Measurements from ENCODE around the gene SLC47A2. TPM values are rescaled to one million over a fixed set of nuclear protein-coding genes. Genes with fewer than 3 reads are reported as not detected.

Gene SLC47A2
- total and polyA plus RNA-seq, 9 of the 15 experiments (the other 6 are each of a cell fraction or from before 2014, with no cell fraction given): not detected

GRCh38 chr17:19703106-19703827 lies 13.1 kb downstream of the SLC47A2 start:
- H4K20me1 ChIP-seq (replicated peaks; ENCODE audit: control insufficient read depth, insufficient read depth, low read length): no peaks in the 10 kb centered on the region; the same call in 1 of the 2 replicates
- no peak for FAIRE-seq
- H3K4me1 ChIP-seq (replicated peaks in 1 of 2; ENCODE audit: control insufficient read depth in 2 of 2, insufficient read depth in 2 of 2, low read length in 2 of 2): 0 out of 5 replicates have a peak, but pooled peaks cover 0 to 3% of the 10 kb centered on the region in 2 experiments
- no peak overlapping the region for H2AFZ ChIP-seq (ENCODE audit: low read depth, low read length)
- intact Hi-C loops (cut with micrococcal nuclease) (no loop called here), in situ Hi-C loops (cut with MboI) (no loop called here)
- no peak overlapping the region for H3K4me2 ChIP-seq (ENCODE audit: insufficient read depth, low read length)
- H3K9me3 ChIP-seq (replicated peaks; ENCODE audit: control insufficient read depth, insufficient read depth, low read depth, low read length): no peaks in the 10 kb centered on the region
- POLR2A ChIA-PET: no interaction called here
- H3K36me3 ChIP-seq (ENCODE audit: control insufficient read depth, insufficient read depth, low read length): no peaks in the 10 kb centered on the region
- no peaks in the 10 kb centered on the region for H3K9me1 ChIP-seq (ENCODE audit: control insufficient read depth, insufficient read depth, low read length)
- no peaks in the 10 kb centered on the region for H3K79me2 ChIP-seq (ENCODE audit: control insufficient read depth, insufficient read depth, low read length)
- ATAC-seq: no peak
- BruUV-seq (replicated peaks): no TSS peak
- CTCF ChIA-PET (ENCODE audit: low intra/inter-chr PET ratio): no interaction called here
- H3K4me3 ChIP-seq: no peak overlapping the region
- 0% methylated on average over 9 of the region's 10 CpGs for WGBS (ENCODE audit: insufficient coverage, low coverage, missing lambda C conversion rate)
- H3K9ac ChIP-seq (ENCODE audit: insufficient read depth in 1 of 2, low read depth in 2 of 2, low read length in 2 of 2): no peak overlapping the region
- peak in 1 of 4 experiments; percentile 2 for DNase-seq (ENCODE audit: extremely low read depth in 1 of 4, low spot score in 3 of 4)
- H3K27me3 ChIP-seq (ENCODE audit: control insufficient read depth in 2 of 2, insufficient read depth in 2 of 2, low read length in 2 of 2): peaks cover 0 to 8% of the 10 kb centered on the region in 2 experiments; a peak in 1 of 5 replicates
- H3K27ac ChIP-seq (ENCODE audit: extremely low read depth, low read depth, low read length): no peak overlapping the region
- TF ChIP-seq, protein P1, sequence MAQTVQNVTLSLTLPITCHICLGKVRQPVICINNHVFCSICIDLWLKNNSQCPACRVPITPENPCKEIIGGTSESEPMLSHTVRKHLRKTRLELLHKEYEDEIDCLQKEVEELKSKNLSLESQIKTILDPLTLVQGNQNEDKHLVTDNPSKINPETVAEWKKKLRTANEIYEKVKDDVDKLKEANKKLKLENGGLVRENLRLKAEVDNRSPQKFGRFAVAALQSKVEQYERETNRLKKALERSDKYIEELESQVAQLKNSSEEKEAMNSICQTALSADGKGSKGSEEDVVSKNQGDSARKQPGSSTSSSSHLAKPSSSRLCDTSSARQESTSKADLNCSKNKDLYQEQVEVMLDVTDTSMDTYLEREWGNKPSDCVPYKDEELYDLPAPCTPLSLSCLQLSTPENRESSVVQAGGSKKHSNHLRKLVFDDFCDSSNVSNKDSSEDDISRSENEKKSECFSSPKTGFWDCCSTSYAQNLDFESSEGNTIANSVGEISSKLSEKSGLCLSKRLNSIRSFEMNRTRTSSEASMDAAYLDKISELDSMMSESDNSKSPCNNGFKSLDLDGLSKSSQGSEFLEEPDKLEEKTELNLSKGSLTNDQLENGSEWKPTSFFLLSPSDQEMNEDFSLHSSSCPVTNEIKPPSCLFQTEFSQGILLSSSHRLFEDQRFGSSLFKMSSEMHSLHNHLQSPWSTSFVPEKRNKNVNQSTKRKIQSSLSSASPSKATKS (CRISPR knock-in tag; IDR thresholded peaks at IDR 0.05): no peak
- TF ChIP-seq KDM4B (IDR thresholded peaks at IDR 0.05; ENCODE audit: borderline replicate concordance in 2 of 2, low read depth in 1 of 2) (no peak), RBM15 (IDR thresholded peaks at IDR 0.05; ENCODE audit: insufficient read depth, low read length) (no peak), ELK3 (CRISPR knock-in tag; IDR thresholded peaks at IDR 0.05) (no peak), RBM39 (optimal IDR thresholded peaks at IDR 0.05; ENCODE audit: low read depth, low read length) (no peak), PHF21A (IDR thresholded peaks at IDR 0.05; ENCODE audit: borderline replicate concordance, low read depth) (no peak), MAFG (tag; conservative IDR thresholded peaks at IDR 0.05) (no peak), ZNF384 (IDR thresholded peaks at IDR 0.05; ENCODE audit: low read depth, low read length) (no peak), CBFA2T2 (conservative IDR thresholded peaks at IDR 0.05) (no peak), POLR2G (IDR thresholded peaks at IDR 0.05; ENCODE audit: low read depth, low read length) (no peak)
- TF ChIP-seq, protein P2, sequence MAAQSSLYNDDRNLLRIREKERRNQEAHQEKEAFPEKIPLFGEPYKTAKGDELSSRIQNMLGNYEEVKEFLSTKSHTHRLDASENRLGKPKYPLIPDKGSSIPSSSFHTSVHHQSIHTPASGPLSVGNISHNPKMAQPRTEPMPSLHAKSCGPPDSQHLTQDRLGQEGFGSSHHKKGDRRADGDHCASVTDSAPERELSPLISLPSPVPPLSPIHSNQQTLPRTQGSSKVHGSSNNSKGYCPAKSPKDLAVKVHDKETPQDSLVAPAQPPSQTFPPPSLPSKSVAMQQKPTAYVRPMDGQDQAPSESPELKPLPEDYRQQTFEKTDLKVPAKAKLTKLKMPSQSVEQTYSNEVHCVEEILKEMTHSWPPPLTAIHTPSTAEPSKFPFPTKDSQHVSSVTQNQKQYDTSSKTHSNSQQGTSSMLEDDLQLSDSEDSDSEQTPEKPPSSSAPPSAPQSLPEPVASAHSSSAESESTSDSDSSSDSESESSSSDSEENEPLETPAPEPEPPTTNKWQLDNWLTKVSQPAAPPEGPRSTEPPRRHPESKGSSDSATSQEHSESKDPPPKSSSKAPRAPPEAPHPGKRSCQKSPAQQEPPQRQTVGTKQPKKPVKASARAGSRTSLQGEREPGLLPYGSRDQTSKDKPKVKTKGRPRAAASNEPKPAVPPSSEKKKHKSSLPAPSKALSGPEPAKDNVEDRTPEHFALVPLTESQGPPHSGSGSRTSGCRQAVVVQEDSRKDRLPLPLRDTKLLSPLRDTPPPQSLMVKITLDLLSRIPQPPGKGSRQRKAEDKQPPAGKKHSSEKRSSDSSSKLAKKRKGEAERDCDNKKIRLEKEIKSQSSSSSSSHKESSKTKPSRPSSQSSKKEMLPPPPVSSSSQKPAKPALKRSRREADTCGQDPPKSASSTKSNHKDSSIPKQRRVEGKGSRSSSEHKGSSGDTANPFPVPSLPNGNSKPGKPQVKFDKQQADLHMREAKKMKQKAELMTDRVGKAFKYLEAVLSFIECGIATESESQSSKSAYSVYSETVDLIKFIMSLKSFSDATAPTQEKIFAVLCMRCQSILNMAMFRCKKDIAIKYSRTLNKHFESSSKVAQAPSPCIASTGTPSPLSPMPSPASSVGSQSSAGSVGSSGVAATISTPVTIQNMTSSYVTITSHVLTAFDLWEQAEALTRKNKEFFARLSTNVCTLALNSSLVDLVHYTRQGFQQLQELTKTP (IDR thresholded peaks at IDR 0.05; ENCODE audit: low read depth in 1 of 2, partially characterized antibody in 2 of 2): no peak
